Cardiac fibroblast (primary cell): ENCODE results near the gene TMEM63B.
A peak's percentile ranks its signal among the peaks of the same experiment; 100 is the strongest.

Source experiments
- DNase-seq, 2 donors: peaks; one replicate each; pipeline versions ENCODE4 v3.0.0 to v3.0.0-alpha.2; 2010; ENCODE audit warnings: low read depth in 2 of 2
- H3K4me3 ChIP-seq, 2 donors: replicated peaks in 1 of 2; 1 replicate in 1 of 2; 2 replicates in 1 of 2; pipeline ENCODE4 v1.5.1; 2011; ENCODE audit warnings: low read depth in 2 of 2, low read length in 2 of 2, mild to moderate bottlenecking in 2 of 2, moderate library complexity in 1 of 2
- TF ChIP-seq, protein P1 (sequence below): IDR thresholded peaks from one replicate; pipeline ENCODE4 v1.5.1; 2011; ENCODE audit warnings: low read depth, mild to moderate bottlenecking, low read length, inconsistent platforms

Gene TMEM63B

DNA sequence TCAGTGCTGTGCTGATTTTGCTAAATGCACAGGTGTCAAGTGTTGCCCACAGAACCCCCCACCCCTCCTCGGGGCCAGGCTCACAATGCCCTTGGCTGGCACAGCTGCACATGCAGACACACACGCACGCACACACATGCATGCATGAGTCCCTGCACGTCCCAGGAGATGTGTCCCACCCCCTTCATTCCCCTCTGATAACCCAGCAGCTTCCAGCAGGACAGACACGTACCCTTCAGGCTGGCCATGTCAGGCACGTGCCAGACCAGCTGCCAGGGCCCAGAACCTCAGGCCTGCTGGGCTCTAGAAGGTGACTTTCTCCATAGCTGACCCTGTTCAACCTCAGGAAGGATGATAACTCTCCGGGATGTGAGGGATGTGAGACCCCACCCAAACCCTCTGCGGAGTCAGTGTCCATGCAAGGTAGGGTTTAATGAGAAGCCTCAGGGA, 44.5 kb upstream of the TMEM63B start:
- TF ChIP-seq, protein P1, sequence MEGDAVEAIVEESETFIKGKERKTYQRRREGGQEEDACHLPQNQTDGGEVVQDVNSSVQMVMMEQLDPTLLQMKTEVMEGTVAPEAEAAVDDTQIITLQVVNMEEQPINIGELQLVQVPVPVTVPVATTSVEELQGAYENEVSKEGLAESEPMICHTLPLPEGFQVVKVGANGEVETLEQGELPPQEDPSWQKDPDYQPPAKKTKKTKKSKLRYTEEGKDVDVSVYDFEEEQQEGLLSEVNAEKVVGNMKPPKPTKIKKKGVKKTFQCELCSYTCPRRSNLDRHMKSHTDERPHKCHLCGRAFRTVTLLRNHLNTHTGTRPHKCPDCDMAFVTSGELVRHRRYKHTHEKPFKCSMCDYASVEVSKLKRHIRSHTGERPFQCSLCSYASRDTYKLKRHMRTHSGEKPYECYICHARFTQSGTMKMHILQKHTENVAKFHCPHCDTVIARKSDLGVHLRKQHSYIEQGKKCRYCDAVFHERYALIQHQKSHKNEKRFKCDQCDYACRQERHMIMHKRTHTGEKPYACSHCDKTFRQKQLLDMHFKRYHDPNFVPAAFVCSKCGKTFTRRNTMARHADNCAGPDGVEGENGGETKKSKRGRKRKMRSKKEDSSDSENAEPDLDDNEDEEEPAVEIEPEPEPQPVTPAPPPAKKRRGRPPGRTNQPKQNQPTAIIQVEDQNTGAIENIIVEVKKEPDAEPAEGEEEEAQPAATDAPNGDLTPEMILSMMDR = no peak
- no peak for DNase-seq
- H3K4me3 ChIP-seq = no peak overlapping the region

DNA sequence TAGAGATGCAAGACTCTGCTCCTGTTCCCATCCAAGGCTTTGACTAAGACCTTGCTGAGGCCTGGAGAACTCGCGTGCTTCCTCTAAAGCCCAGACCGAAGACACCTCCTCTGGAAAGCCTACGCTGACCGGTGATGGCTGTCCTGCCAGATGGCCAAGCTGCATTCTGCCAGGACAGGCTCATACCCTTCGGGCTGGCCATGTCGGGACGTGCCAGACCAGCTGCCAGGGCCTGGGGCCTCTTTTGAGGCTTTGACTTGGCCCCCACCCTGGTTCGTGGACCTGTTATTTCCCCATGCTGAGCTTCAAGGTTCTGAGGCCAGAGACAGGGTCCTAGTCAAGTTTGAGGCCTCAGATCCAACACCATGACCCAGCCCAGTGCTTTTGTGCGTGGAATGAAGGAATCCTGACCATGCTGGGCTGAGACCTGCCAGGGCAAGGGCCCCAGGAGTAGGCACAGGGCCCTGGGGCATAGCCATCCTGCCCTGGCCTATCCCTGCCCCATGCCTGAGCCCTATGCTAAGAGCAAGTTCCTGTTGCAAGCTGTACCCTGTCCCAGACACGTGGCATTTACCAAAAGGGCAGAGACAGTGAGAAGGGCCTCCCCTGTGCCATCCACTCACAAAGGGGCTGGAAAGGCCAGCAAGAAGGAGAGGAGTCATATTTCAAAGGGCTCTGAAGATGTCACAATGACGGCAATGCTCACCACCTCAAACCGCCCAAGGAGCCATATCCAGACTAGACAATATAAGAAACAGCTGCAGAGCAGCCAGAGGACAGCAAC, 42.9 kb upstream of the TMEM63B start:
- no peak overlapping the region for H3K4me3 ChIP-seq
- DNase-seq = no peak

DNA sequence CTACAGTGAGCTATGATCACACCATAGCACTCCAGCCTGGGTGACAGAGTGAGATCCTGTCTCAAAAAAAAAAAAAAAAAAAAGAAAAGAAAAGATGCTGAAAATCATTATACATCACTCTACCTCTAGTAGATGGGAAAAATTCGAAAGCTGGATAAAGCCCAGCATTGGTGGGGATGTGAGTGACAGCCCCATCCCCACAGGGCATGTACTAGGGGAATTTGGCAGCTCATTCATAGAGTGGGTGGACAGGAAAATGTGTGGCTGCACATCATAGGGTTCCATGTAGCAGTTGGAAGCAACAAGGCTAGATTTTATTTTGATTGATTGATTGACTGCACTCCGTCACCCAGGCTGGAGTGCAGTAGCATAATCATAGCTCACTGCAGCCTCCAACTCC, 42.1 kb upstream of the TMEM63B start:
- no peak overlapping the region for H3K4me3 ChIP-seq
- no peak for DNase-seq
- TF ChIP-seq, protein P1 = no peak

More for the DNA sequence above, 42.9 kb upstream of the TMEM63B start:
- TF ChIP-seq, protein P1 = no peak

DNA sequence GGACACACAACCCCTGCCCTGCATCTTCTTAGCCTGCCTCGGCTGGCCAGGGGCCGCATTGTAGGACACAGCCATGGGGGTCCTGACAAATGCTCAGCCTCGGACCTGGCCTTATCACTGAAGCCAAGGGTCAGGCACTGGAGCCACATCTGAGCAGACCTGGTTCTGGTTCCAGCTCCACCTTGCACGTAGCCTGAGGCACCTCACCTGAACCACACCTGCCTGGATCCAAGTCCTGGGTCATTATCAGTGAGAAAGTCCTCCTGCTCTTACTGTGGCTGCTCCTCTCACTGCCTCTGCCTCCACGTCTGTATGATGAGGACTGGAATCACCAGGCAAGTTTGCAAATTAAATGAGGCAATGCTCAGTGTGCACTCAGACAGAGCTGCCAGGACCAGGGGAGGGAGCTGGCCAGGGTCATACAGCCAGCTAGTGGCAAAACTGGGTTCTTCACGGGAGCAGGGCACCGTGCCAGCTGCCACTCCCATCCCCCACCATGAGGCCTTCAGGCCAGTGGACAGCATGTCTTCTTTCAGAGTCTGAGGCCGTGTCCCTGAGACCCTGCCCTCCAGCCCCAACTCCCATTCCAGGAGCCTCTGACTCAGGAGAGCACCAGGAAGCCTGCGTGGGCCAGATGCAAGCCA, 40.3 kb upstream of the TMEM63B start:
- TF ChIP-seq, protein P1 = no peak

DNA sequence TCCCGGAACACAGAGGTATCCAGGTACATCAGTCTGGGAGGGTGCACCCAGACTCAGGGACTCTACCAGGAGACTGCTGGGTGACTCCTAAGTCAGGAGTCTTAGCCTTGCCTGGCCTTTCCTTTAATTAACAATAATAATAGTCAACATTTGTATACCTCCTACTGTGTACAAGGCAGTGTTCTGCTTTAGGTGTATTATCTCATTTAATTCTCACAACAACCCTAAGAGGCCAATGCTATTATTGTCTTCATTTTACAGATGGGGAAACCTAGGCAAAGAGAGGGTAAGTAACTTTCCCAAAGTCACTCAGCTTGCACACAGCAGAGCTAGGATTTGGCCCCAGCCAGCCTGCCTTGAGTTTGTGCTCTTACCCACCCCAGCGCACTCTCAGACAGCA, 39.7 kb upstream of the TMEM63B start:
- H3K4me3 ChIP-seq = no peak overlapping the region
- TF ChIP-seq, protein P1 = no peak
- DNase-seq = no peak

More for the DNA sequence above, 40.3 kb upstream of the TMEM63B start:
- H3K4me3 ChIP-seq = no peak overlapping the region
- DNase-seq = peak in 1 of 2 donors; percentile 52

DNA sequence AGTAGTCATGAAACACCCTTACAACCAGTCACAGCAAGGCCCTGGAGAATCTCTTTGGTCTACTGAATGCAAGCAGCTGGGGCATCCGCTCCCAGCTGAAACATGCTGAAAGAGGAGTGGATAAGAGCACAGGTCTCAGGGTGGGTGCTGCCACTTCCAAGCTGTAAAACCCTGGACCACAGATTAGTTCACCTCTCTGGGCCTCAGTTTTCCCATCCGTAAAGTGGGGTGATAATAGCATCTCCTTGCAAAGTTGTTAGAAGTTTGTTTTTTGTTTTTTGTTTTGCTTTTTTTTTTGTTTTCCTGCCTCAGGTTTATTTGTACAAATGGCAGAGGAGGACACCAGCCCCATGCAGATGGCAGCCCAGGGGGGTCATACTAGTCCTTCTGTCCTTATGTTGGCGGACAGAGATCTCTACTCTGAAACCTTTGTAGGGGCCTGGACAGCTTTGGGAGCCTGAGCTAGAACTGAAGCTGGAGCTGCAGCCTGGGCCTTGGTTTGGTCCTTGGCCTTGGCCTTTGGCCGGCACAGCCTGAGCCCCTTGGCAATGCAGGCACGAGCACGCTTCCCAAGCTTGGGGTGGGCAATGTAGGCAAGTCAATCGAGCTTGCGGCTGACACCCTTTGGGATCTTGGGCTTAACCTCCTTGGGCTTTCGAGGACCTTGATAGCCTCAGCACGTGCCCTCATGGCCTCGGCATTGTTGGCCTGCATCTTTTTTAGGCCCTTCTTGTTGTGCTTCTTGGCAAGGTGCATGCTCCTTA, 38.3 kb upstream of the TMEM63B start:
- H3K4me3 ChIP-seq = no peak overlapping the region
- TF ChIP-seq, protein P1 = no peak
- no peak for DNase-seq
